ENCODE results near the gene FOLR1. TPM values are rescaled to one million over a fixed set of nuclear protein-coding genes. Genes with fewer than 3 reads are reported as not detected.
"Not testable (repeated sequence)": the region's sequence is repeated elsewhere in the genome, so short reads cannot be mapped to it uniquely, and the experiment has no call there.

Gene FOLR1
- total and polyA plus RNA-seq, 7 donors = 0.22 to 0.36 TPM; not detected in 5

GRCh38 chr11:72189455-72190250, 2.3 kb upstream of the FOLR1 start:
- DNase-seq (no peak), ATAC-seq (no peak)
- no peaks in the 10 kb centered on the region for H3K36me3 ChIP-seq (ENCODE audit: insufficient read depth in 1 of 2, low read depth in 1 of 2)
- no peaks in the 10 kb centered on the region for H3K9me3 ChIP-seq
- H3K27me3 ChIP-seq (ENCODE audit: insufficient read depth in 3 of 3, low read length in 2 of 3) = no peaks in the 10 kb centered on the region
- TF ChIP-seq CTCF (IDR thresholded peaks at IDR 0.05) = no peak
- 56 to 77% (median 74%) methylated on average over 3 of the region's 3 CpGs for WGBS, 3 donors
- intact Hi-C loops (cut with DNase I) = no loop called here
- H3K4me3 ChIP-seq = no peak overlapping the region
- no peaks in the 10 kb centered on the region for H3K4me1 ChIP-seq
- H3K27ac ChIP-seq = no peak overlapping the region

GRCh38 chr11:72190631-72191071, 1.3 kb upstream of the FOLR1 start:
- Histone ChIP-seq H3K9me3 (no peaks in the 10 kb centered on the region), H3K27me3 (ENCODE audit: insufficient read depth in 3 of 3, low read length in 2 of 3) (no peaks in the 10 kb centered on the region), H3K4me3 (no peak overlapping the region), H3K27ac (no peak overlapping the region), H3K4me1 (no peaks in the 10 kb centered on the region), H3K36me3 (ENCODE audit: insufficient read depth in 1 of 2, low read depth in 1 of 2) (no peaks in the 10 kb centered on the region)
- TF ChIP-seq CTCF (IDR thresholded peaks at IDR 0.05) = no peak
- intact Hi-C loops (cut with DNase I) = no loop called here
- no peak for DNase-seq
- no peak for ATAC-seq
- WGBS, 3 donors = 73 to 81% (median 76%) methylated on average over 5 of the region's 5 CpGs

GRCh38 chr11:72195518-72196270, 3.8 kb downstream of the FOLR1 start:
- Histone ChIP-seq H3K4me1 (no peaks in the 10 kb centered on the region), H3K9me3 (no peaks in the 10 kb centered on the region), H3K27me3 (ENCODE audit: insufficient read depth in 3 of 3, low read length in 2 of 3) (no peaks in the 10 kb centered on the region), H3K27ac (no peak overlapping the region), H3K4me3 (no peak overlapping the region), H3K36me3 (ENCODE audit: insufficient read depth in 1 of 2, low read depth in 1 of 2) (no peaks in the 10 kb centered on the region)
- TF ChIP-seq CTCF (IDR thresholded peaks at IDR 0.05) = no peak
- DNase-seq = no peak
- intact Hi-C loops (cut with DNase I) = no loop called here
- 87 to 95% (median 89%) methylated on average over 12 of the region's 12 CpGs for WGBS, 3 donors
- no peak for ATAC-seq

- H3K4me3 ChIP-seq; H3K27ac ChIP-seq; H3K36me3 ChIP-seq (ENCODE audit: insufficient read depth in 1 of 2, low read depth in 1 of 2); H3K27me3 ChIP-seq (ENCODE audit: insufficient read depth in 3 of 3, low read length in 2 of 3); ATAC-seq; H3K4me1 ChIP-seq; DNase-seq; H3K9me3 ChIP-seq; intact Hi-C loops (cut with DNase I): not testable (repeated sequence)
- WGBS, 3 donors = 82 to 94% (median 94%) methylated on average over 35 to 42 of the region's 43 CpGs
Observed at GRCh38 chr11:72201445-72201844, 9.5 kb downstream of the FOLR1 start.

- Histone ChIP-seq H3K36me3 (ENCODE audit: insufficient read depth in 1 of 2, low read depth in 1 of 2) (no peaks in the 10 kb centered on the region), H3K27ac (no peak overlapping the region), H3K27me3 (ENCODE audit: insufficient read depth in 3 of 3, low read length in 2 of 3) (peaks cover 0 to under 1% (median 0%) of the 10 kb centered on the region in 3 donors), H3K4me3 (no peak overlapping the region), H3K4me1 (no peaks in the 10 kb centered on the region), H3K9me3 (no peaks in the 10 kb centered on the region)
- 94 to 96% (median 95%) methylated on average over 6 of the region's 6 CpGs for WGBS, 3 donors
- DNase-seq (no peak), ATAC-seq (no peak)
- intact Hi-C loops (cut with DNase I) = no loop called here
- TF ChIP-seq CTCF (IDR thresholded peaks at IDR 0.05) = no peak
Observed at GRCh38 chr11:72202571-72202970, 10.6 kb downstream of the FOLR1 start.
